Measurements from ENCODE around the gene PCDH17. TPM values are rescaled to one million over a fixed set of nuclear protein-coding genes. Genes with fewer than 3 reads are reported as not detected.
A peak's percentile ranks its signal among the peaks of the same experiment; 100 is the strongest.

PCDH17 gene
- total RNA-seq, 8 experiments from 2014 or later = 0.25 to 27.5 (median 16.8) TPM

GRCh38 chr13:57640607-57641006, 9.1 kb downstream of the PCDH17 start:
- in situ Hi-C loops (cut with MboI; ENCODE audit: low pct_unique_long_range_greater_than_20kb in 2 of 9, low sequenced_read_pairs in 9 of 9, unreplicated experiment in 9 of 9) = loop anchor here in 1 of 9 experiments (25.0 kb wide), 1 partner anchor 222 kb away; no protein-coding TSS in a partner anchor
- H3K27ac ChIP-seq = no peak overlapping the region
- peak in 1 of 8 experiments; percentile 3 for ATAC-seq (replicated peaks in 6 of 8)
- peaks cover 3 to 17% of the 10 kb centered on the region in 2 donors for H3K4me1 ChIP-seq (replicated peaks in 1 of 2)
- H3K4me3 ChIP-seq = no peak overlapping the region
- WGBS, 10 experiments = 10 to 96% (median 54%) methylated on average over 2 to 4 of the region's 4 CpGs; no CpG with 5 or more reads in 2 of the 10 experiments

GRCh38 chr13:57641051-57641450, 9.5 kb downstream of the PCDH17 start:
- H3K4me1 ChIP-seq (replicated peaks in 1 of 2) = peaks cover 3 to 17% of the 10 kb centered on the region in 2 donors
- ATAC-seq (replicated peaks in 6 of 8) = peak in 5 of 8 experiments; percentile 19 to 64 (median 44)
- 0 to 100% (median 53%) methylated on average over 1 to 3 of the region's 3 CpGs for WGBS, 10 experiments
- in situ Hi-C loops (cut with MboI; ENCODE audit: low pct_unique_long_range_greater_than_20kb in 2 of 9, low sequenced_read_pairs in 9 of 9, unreplicated experiment in 9 of 9) = loop anchor here in 1 of 9 experiments (25.0 kb wide), 1 partner anchor 221 kb away; no protein-coding TSS in a partner anchor
- no peak overlapping the region for H3K27ac ChIP-seq
- H3K4me3 ChIP-seq = no peak overlapping the region

- H3K4me3 ChIP-seq = no peak overlapping the region
- ATAC-seq (replicated peaks in 6 of 8) = no peak
- in situ Hi-C loops (cut with MboI; ENCODE audit: low pct_unique_long_range_greater_than_20kb in 2 of 9, low sequenced_read_pairs in 9 of 9, unreplicated experiment in 9 of 9) = loop anchor here in 1 of 9 experiments (25.0 kb wide), 1 partner anchor 218 kb away; no protein-coding TSS in a partner anchor
Measured at GRCh38 chr13:57644106-57644505, 12.6 kb downstream of the PCDH17 start.

GRCh38 chr13:57653229-57653989, 21.9 kb downstream of the PCDH17 start:
- no peak overlapping the region for H3K27ac ChIP-seq
- no peak overlapping the region for H3K4me3 ChIP-seq
- 13 to 100% (median 69%) methylated on average over 2 to 6 of the region's 6 CpGs for WGBS, 10 experiments
- peaks cover 0 to 8% of the 10 kb centered on the region in 2 donors for H3K4me1 ChIP-seq (replicated peaks in 1 of 2)
- in situ Hi-C loops (cut with MboI; ENCODE audit: low pct_unique_long_range_greater_than_20kb in 2 of 9, low sequenced_read_pairs in 9 of 9, unreplicated experiment in 9 of 9) = no loop called here
- peak in 3 of 8 experiments; percentile 24 to 60 (median 44) for ATAC-seq (replicated peaks in 6 of 8)

More at GRCh38 chr13:57644106-57644505, 12.6 kb downstream of the PCDH17 start:
- 9 to 100% (median 83%) methylated on average over 1 to 3 of the region's 3 CpGs; no CpG with 5 or more reads in 1 of the 10 experiments for WGBS, 10 experiments
- Histone ChIP-seq H3K27ac (no peak overlapping the region), H3K4me1 (replicated peaks in 1 of 2) (no peaks in the 10 kb centered on the region)

DNA sequence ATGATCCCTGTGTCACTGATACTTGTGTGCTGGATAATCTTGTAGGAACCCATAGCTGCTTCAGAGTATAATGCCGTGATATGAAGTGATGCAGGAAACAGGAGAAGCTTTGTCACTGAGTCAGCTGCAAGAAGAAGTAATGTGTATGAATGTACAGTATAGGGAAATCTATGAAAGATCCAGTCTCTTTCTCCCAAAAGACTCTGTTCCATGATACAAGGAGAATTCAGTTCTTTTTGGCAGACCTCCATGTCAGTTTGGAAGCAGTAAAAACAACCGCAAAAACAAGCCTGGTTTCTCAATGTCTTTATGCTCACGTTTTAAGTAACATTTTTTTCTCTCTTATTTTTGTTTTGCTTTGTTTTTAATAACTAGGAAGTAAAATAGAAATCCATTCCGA, 33.9 kb downstream of the PCDH17 start:
- H3K27ac ChIP-seq = no peak overlapping the region
- ATAC-seq (replicated peaks in 6 of 8) = no peak
- in situ Hi-C loops (cut with MboI; ENCODE audit: low pct_unique_long_range_greater_than_20kb in 2 of 9, low sequenced_read_pairs in 9 of 9, unreplicated experiment in 9 of 9) = no loop called here
- H3K4me3 ChIP-seq = no peak overlapping the region
- WGBS, 10 experiments = 7 to 100% (median 59%) methylated on average over 1 to 4 of the region's 4 CpGs
- no peaks in the 10 kb centered on the region for H3K4me1 ChIP-seq (replicated peaks in 1 of 2)

DNA sequence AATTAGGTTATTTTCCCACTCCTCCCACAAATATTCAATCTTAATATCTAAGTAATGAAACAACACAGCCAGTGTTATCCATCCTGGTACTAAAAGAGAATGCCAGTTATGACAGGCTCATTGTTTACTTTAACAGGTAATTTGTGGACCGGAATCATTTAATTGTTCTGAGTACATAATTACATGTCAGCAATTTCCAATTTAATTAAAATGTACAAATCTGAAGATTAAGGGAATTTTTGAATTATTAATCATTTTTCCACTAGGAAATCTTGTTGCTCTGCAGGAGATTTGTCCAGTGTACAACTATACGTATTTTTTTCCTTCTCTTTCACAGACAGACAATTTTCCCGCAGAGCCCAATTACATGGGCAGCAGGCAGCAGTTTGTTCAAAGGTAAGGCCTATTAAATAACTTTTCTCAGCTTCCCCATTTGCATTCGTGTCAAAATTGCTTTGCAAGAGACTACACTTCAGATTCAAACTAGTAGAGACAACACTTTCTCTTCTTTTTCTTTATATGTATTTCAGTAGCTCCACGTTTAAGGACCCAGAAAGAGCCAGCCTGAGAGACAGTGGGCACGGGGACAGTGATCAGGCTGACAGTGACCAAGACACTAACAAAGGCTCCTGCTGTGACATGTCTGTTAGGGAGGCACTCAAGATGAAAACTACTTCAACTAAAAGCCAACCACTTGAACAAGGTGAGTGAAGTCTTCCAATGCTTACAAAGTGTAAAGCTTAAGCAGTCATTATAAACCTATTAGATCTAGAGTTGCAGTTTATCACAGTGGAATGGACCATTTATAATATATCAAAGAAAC, 34.8 kb downstream of the PCDH17 start:
- H3K4me1 ChIP-seq (replicated peaks in 1 of 2) = no peaks in the 10 kb centered on the region
- no peak overlapping the region for H3K27ac ChIP-seq
- H3K4me3 ChIP-seq = no peak overlapping the region
- WGBS, 10 experiments = 3 to 75% (median 57%) methylated on average over 3 to 6 of the region's 6 CpGs; no CpG with 5 or more reads in 2 of the 10 experiments
- in situ Hi-C loops (cut with MboI; ENCODE audit: low pct_unique_long_range_greater_than_20kb in 2 of 9, low sequenced_read_pairs in 9 of 9, unreplicated experiment in 9 of 9) = no loop called here
- no peak for ATAC-seq (replicated peaks in 6 of 8)

- Histone ChIP-seq H3K4me3 (no peak overlapping the region), H3K27ac (no peak overlapping the region), H3K4me1 (replicated peaks in 1 of 2) (no peaks in the 10 kb centered on the region)
- 0 to 100% (median 80%) methylated on average over 1 to 2 of the region's 2 CpGs; no CpG with 5 or more reads in 1 of the 10 experiments for WGBS, 10 experiments
- ATAC-seq (replicated peaks in 6 of 8) = no peak
- in situ Hi-C loops (cut with MboI; ENCODE audit: low pct_unique_long_range_greater_than_20kb in 2 of 9, low sequenced_read_pairs in 9 of 9, unreplicated experiment in 9 of 9) = no loop called here
Measured at GRCh38 chr13:57672168-57672567, 40.6 kb downstream of the PCDH17 start.

GRCh38 chr13:57673197-57673596, 41.7 kb downstream of the PCDH17 start:
- no peak overlapping the region for H3K27ac ChIP-seq
- 0 to 100% (median 25%) methylated on average over 1 to 2 of the region's 2 CpGs; no CpG with 5 or more reads in 3 of the 10 experiments for WGBS, 10 experiments
- no peaks in the 10 kb centered on the region for H3K4me1 ChIP-seq (replicated peaks in 1 of 2)
- in situ Hi-C loops (cut with MboI; ENCODE audit: low pct_unique_long_range_greater_than_20kb in 2 of 9, low sequenced_read_pairs in 9 of 9, unreplicated experiment in 9 of 9) = no loop called here
- no peak overlapping the region for H3K4me3 ChIP-seq
- ATAC-seq (replicated peaks in 6 of 8) = no peak

DNA sequence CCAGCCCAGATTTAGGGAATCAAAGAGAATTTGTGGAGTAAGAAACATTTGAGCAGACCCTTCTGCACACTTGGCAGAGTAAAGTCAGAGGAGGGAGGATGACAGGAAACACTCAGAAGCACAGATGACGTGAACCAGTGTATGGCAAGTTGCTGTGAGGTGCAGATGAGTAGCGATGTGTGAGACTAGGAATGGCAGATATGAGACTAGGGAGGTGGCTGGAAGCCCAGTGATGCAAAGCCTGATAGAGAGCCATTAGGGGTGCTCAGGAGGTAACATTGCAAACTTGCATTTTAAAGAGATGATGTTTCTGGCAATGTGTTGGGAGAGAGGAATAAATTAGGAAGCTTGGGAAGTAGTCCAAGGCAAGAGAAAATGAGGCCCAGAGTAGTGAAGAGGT, 44.0 kb downstream of the PCDH17 start:
- in situ Hi-C loops (cut with MboI; ENCODE audit: low pct_unique_long_range_greater_than_20kb in 2 of 9, low sequenced_read_pairs in 9 of 9, unreplicated experiment in 9 of 9) = no loop called here
- no peak for ATAC-seq (replicated peaks in 6 of 8)
- H3K27ac ChIP-seq = no peak overlapping the region
- H3K4me3 ChIP-seq = no peak overlapping the region
- WGBS, 10 experiments = 0 to 100% (median 82%) methylated on average over 1 to 2 of the region's 2 CpGs; no CpG with 5 or more reads in 4 of the 10 experiments
- no peaks in the 10 kb centered on the region for H3K4me1 ChIP-seq (replicated peaks in 1 of 2)

- ATAC-seq (replicated peaks in 6 of 8) = no peak
- Histone ChIP-seq H3K4me1 (replicated peaks in 1 of 2) (no peaks in the 10 kb centered on the region), H3K4me3 (no peak overlapping the region), H3K27ac (no peak overlapping the region)
- WGBS, 10 experiments = 0 to 100% (median 67%) methylated on average over 1 of the region's 1 CpG; no CpG with 5 or more reads in 1 of the 10 experiments
- in situ Hi-C loops (cut with MboI; ENCODE audit: low pct_unique_long_range_greater_than_20kb in 2 of 9, low sequenced_read_pairs in 9 of 9, unreplicated experiment in 9 of 9) = no loop called here
Measured at GRCh38 chr13:57680609-57681008, 49.1 kb downstream of the PCDH17 start.

GRCh38 chr13:57682128-57682716, 50.7 kb downstream of the PCDH17 start:
- in situ Hi-C loops (cut with MboI; ENCODE audit: low pct_unique_long_range_greater_than_20kb in 2 of 9, low sequenced_read_pairs in 9 of 9, unreplicated experiment in 9 of 9) = no loop called here
- Histone ChIP-seq H3K4me3 (no peak overlapping the region), H3K4me1 (replicated peaks in 1 of 2) (no peaks in the 10 kb centered on the region), H3K27ac (no peak overlapping the region)
- no peak for ATAC-seq (replicated peaks in 6 of 8)
- WGBS, 10 experiments = 5 to 83% (median 56%) methylated on average over 1 to 4 of the region's 4 CpGs; no CpG with 5 or more reads in 1 of the 10 experiments

- in situ Hi-C loops (cut with MboI; ENCODE audit: low pct_unique_long_range_greater_than_20kb in 2 of 9, low sequenced_read_pairs in 9 of 9, unreplicated experiment in 9 of 9) = no loop called here
- Histone ChIP-seq H3K27ac (no peak overlapping the region), H3K4me3 (no peak overlapping the region), H3K4me1 (replicated peaks in 1 of 2) (no peaks in the 10 kb centered on the region)
- ATAC-seq (replicated peaks in 6 of 8) = no peak
- WGBS, 10 experiments = 0 to 100% (median 73%) methylated on average over 1 to 4 of the region's 4 CpGs
Measured at GRCh38 chr13:57698851-57699250, 67.3 kb downstream of the PCDH17 start.

DNA sequence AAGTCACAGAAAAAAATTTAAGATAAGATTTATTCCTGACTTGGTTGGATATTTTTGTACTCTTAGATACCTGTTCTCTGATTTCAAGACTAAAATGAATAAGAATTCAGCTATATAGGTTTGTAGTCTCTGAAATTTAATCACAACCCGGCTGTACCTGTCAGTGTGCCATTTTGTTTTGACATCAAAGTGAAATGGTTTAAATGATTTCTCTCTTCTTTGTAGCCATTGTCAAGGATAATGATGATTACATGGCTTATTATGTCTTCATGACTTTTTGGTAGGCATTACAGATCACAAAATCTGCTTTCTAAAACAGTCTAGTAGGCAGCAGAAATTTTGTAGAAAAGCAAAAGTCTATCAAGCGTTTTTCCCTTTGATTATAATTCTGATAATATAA, 72.5 kb downstream of the PCDH17 start:
- H3K27ac ChIP-seq = no peak overlapping the region
- WGBS, 10 experiments = 24 to 94% (median 86%) methylated on average over 2 of the region's 2 CpGs; no CpG with 5 or more reads in 1 of the 10 experiments
- no peaks in the 10 kb centered on the region for H3K4me1 ChIP-seq (replicated peaks in 1 of 2)
- no peak overlapping the region for H3K4me3 ChIP-seq
- ATAC-seq (replicated peaks in 6 of 8) = no peak
- in situ Hi-C loops (cut with MboI; ENCODE audit: low pct_unique_long_range_greater_than_20kb in 2 of 9, low sequenced_read_pairs in 9 of 9, unreplicated experiment in 9 of 9) = no loop called here
